KG1 (cell line): Measurements from ENCODE around the gene SHANK1.
"Not testable (repeated sequence)": the region's sequence is repeated elsewhere in the genome, so short reads cannot be mapped to it uniquely, and the experiment has no call there.

Experiments
- DNase-seq: peaks from one replicate; lab custom pipeline; 2025; lab: John Stamatoyannopoulos, UW

The SHANK1 gene

DNA sequence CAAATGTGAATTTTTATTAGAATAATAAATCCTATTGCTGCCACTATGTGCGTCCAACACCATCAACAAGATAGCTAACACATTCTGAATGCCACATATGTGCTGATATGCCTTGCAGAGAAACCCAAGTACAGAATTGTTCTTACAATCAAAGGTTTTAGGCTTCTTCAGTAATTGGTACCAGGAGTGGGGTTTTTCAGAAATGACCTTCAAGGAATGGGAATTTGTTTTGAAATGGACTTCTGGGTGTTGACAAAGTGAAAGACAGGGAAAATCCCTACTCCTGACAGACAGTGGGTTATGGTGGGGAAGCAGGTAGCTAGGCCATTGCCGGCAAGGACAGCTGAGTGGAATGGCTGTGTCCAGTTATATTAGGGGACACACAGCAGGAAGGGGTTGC is 85.6 kb downstream of the SHANK1 start:
- DNase-seq = no peak

DNA sequence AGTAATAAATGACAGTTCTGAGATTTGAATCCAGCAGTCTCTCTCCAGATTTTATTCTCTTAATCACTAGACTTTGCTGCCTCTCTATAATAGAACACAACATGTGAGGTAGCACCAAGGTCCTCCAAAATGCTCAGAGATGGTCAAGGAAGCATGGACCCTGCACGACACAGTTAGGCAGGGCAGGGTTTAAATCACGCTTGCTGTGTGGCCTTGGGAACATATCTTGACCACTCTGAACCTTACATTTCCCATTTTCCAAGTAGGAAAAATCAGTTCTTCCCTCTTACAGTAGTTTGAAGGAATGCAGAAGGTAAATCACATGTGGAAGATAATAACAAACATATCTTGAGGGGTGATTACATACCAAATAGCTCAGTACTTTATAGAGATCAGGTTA is 86.2 kb downstream of the SHANK1 start:
- DNase-seq = no peak

DNA sequence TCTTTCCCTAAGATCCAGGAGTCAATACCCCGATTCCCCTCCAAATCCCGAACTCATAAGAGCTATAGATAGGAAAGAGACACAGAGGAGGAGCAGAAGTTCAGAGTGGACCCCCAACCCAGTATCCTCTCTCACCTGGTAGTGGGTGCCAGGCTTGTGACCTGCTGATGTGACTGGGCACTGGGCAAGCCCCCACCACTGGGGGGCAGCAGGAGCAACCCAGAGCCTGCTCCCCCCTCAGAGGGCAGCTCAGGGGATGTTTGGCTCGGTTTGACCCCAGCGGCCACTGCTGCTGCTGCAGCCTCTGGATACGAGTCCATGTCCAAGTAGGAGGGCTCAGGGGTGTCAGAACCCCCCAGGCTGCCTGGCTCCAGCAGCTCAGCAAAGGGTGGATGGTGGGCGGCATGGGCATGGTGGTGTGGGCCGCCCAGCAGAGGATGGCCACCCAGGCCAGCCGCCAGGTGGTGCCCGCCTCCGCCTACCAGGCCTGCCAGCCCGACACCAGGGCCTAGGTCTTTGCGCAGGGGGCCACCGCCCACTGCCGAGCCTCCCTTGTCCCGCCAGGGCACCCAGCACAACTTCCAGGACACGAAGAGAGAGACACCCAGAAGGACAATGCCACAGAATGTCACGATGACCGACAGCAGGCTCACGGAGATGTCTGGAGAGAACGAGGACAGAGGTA is 87.3 kb downstream of the SHANK1 start:
- no peak for DNase-seq

DNA sequence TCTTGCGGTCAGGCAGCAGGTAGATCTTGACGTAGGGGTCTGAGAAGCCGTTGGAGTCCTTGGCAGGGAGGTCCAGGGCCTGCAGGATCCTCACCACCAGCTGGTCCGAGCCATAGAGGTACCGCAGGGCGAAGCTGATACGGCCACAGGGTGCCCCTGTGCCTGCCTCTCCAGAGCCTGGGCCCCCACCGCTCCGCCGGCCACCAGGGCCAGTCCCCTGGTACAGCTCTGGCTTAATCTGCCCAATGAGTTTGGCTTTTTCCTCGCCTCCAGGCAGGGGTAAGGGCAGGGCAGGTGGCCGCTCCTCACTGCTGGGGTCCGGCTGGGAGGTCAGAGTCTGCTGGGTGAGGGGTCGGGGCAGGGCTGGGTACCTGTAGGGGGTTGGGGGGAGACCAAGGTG is 89.8 kb downstream of the SHANK1 start:
- DNase-seq = no peak

DNA sequence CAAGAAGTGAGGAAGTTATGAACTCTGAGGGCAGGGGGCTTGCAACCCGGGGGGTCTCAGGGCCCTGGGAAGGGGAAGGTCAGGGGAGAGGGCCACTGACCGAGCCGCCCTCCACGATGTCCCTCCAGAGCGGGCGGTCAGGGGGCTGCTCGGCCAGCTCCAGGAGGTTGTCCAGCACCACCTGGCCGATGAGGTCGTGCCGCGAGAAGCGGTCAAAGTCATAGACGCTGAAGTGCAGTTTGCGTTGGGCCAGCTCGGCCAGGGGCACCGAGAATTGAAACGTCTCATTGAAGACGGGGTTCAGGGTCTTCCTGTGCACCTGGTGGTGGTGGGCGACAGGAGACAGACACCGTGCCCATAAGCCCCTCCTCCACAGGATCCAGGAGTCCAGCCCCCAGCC is 90.4 kb downstream of the SHANK1 start:
- DNase-seq = no peak

DNA sequence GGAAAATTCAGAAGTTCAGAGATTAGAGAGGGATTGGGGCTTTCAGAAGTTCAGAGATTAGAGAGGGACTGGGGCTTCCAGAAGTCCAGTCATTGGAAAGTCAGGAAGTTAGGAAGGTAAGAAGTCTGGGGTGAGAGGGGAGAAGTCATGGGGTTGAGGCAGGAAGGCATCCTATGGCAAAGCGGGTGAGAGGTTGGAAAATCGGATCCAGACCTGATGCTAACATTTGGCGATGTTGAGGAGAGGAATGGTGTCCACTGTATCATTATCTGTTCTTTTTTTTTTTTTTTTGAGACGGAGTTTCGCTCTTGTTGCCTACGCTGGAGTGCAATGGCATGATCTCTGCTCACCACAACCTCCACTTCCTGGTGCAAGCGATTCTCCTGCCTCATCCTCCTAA is 91.1 kb downstream of the SHANK1 start:
- no peak for DNase-seq

DNA sequence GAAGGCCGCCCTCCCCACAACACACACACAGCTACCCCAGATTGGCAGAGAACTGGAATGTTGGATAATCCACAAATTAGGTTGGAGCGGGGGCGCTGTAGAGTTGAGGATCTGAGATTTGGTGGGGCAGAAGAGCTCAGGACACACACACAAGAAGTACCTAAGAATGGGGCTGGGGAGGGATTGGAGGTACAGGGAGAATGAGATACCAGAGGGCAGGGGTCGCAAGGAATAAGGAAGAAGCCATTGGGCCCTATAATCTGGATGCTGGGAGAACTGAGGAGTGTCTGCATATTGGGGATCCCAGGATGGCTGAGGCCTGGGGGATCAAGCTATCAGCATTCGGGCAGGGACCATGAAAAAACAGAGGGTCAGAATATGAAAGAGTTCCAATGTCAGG is 91.5 kb downstream of the SHANK1 start:
- DNase-seq = no peak

DNA sequence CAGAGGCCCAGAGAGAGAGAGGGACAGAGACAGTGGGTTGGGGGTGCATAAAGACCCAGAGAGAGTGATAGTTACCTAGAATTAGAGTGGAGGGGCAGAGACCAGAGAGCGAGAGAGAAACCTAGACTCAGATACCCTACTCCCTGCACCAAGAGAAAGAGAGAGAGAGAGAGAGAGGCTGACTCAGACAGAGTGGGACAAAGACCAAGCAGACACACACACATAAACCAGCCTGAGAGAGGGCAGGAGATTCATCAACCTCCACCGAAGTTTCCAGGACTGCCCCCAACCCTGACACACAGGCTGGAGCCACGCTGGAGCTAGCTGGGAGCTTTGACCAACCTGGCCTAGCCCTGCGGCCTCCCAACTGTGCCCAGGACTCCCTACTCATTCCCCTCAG is 92.8 kb downstream of the SHANK1 start:
- DNase-seq = no peak

DNA sequence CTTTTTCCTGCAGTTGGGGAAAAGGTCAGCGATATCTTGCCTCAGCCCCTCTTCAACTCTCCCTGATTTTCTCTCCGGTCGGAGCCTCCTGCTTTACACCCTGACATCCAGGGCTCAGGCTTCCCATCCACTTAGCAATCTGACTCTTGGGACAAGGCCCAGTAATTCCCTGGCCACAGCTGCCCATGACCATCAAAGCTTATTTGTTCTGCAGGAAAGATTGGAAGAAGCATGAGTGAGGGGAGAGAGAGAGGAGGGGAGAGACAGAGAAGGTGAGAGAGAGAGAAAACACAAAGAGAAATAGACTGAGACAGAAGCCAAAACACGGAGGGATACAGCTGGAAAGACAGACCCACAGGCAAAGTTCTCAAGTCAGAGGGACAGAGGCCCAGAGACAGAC is 93.6 kb downstream of the SHANK1 start:
- DNase-seq = no peak

DNA sequence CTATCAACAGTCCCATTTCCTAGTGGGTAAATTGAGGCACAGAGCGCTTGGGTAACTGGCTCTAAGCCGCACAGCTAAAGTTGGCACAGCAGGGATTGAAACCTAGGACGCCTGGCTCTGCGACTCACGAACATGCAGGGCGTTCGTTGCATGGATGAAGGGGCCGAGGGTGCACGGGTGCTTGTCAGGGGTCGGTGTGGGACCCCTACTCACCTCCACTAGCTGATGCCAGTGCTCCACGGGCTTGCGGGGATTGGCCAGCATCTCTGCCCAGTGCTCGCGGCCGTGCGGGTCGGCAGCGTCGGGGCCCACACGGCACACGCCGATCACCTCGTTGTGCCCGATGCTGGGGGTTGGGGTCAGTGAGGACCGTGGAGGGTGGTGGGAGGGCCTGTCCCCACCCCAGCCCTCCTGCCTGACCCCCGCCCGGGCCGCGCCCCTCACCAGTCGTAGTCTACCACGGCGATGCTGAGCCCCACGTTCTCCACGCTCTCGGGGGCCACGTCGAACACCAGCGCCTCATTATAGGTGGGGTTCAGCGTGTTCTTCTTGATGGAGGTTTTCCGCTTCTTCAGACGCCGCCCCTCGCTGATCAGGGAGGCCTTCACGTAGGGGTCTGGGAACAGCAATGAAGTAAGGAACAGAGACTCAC is 94.5 kb downstream of the SHANK1 start:
- no peak for DNase-seq

DNA sequence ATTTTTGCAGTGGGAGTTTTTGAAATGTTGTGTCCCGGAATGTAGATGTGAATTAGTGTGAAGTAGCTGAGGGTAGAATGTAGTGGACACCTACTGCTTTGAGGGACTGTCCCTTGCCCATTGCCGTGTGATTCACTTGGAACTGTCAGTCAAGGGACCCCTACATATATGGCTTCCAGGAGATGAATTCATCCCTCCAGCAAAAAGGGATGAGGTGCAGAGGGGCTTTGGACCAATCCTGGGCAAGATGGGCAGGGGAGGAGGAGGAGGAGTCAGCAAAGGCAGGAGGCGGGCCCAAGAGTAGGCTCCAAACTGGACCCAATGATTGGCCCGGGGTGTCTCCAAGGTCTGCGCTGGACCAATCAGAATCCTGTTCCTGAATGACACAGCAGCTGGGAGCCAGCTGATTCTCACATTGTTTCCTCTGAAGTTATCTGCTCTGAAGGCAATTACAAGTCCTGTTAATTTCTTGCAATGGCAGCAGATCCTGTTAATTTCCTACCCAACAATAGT is 99.2 kb downstream of the SHANK1 start:
- not testable (repeated sequence) for DNase-seq

DNA sequence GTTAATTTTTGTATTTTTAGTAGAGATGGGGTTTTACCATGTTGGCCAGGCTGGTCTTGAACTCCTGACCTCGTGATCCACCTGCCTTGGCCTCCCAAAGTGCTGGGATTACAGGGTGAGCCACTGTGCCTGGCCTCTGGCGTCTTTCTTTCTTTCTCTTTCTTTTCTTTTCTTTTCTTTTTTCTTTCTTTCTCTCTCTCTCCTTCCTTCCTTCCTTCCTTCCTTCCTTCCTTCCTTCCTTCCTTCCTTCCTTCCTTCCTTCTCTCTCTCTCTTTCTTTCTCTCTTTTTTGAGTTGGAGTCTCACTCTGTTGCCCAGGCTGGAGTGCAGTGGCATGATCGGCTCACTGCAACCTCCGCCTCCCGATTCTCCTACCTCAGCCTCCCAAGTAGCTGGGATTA is 100.4 kb downstream of the SHANK1 start:
- not testable (repeated sequence) for DNase-seq

DNA sequence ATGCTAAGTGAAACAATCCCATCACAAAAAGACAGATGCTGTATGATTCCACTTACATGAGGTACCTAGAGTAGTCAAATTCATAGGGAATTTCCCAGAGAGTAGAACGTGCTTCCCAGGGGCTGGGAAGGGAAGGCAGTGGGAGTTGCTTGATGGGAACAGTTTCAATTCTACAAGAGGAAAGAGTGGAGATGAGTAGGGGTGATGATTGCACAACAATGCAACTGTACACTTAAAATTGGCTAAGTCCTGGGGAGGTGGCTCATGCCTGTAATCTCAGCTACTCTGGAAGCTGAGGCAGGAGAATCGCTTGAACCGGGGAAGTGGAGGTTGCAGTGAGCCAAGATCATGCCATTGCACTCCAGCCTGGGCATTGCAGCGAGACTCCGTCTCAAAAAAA is 101.2 kb downstream of the SHANK1 start:
- not testable (repeated sequence) for DNase-seq

DNA sequence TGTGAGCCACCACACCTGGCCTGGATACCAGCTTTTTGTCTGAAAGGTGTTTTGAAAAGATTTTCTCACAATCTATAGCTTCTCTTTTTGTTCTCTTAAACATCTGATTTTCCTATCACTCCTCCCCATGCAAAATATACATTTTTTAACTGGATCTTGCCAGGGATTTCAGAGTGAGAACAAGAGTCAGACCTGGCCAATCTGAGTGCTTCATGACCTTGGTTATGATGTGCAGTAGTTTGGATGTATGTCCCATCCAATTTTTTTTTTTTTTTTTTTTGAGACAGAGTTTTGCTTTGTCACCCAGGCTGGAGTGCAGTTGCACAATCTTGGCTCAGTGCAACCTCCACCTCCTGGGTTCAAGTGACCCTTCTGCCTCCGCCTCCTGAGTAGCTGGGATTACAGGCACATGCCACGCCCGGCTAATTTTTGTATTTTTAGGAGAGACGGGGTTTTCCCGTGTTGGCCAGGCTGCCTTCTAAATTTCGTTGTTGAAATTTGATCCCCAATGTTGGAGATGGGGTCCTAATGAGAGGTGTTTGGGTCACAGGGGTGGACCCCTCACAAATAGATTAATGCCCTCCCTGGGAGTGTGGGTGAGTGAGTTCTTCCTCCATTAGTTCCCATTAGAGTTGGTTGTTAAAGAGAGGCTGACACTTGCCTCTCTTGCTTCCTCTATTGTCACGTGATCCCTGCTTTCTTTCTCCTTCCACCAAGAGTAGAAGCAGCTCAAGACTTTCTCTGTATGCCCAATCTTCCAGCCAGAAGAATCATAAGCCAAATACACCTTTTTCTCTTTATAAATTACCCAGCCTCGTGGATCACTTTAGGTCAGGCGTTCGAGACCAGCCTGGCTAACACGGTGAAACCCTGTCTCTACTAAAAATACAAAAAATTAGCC is 106.8 kb downstream of the SHANK1 start:
- DNase-seq = not testable (repeated sequence)
